Measurements from ENCODE around the gene MYO9B. TPM values are rescaled to one million over a fixed set of nuclear protein-coding genes. Genes with fewer than 3 reads are reported as not detected.
"Not testable (repeated sequence)": the region's sequence is repeated elsewhere in the genome, so short reads cannot be mapped to it uniquely, and the experiment has no call there.

MYO9B gene
- total RNA-seq, 2 donors from 2014 or later, result 112 to 142 TPM

GRCh38 chr19:17163652-17164051, 88.1 kb downstream of the MYO9B start:
- ATAC-seq (no peak), DNase-seq (ENCODE audit: low spot score in 2 of 2) (no peak)
- H3K27ac Mint-ChIP-seq, result peak overlapping the region in 1 of 2 donors; percentile 51
- peaks cover 0 to 5% of the 10 kb centered on the region in 2 donors for H3K9me3 Mint-ChIP-seq
- H3K36me3 Mint-ChIP-seq, result peaks cover 24 to 34% of the 10 kb centered on the region in 2 donors

- DNase-seq (ENCODE audit: low spot score in 2 of 2), result no peak
- Mint-ChIP-seq H3K9me3 (peaks cover 0 to 5% of the 10 kb centered on the region in 2 donors), H3K36me3 (peaks cover 24 to 31% of the 10 kb centered on the region in 2 donors), H3K27ac (peak overlapping the region in 1 of 2 donors; percentile 65)
- ATAC-seq, result no peak
These were observed 89.1 kb downstream of the MYO9B start for GRCh38 chr19:17164639-17165038.

GRCh38 chr19:17165715-17166114, 90.1 kb downstream of the MYO9B start:
- Mint-ChIP-seq H3K36me3 (peaks cover 19 to 29% of the 10 kb centered on the region in 2 donors), H3K27ac (no peak overlapping the region), H3K9me3 (peaks cover 0 to 5% of the 10 kb centered on the region in 2 donors)
- DNase-seq (ENCODE audit: low spot score in 2 of 2) (no peak), ATAC-seq (no peak)

- ATAC-seq, result peak; percentile 47
- peak overlapping the region in 1 of 2 donors; percentile 92 for H3K27ac Mint-ChIP-seq
These were observed 95.1 kb downstream of the MYO9B start for GRCh38 chr19:17170538-17171297.

GRCh38 chr19:17171874-17172273, 96.3 kb downstream of the MYO9B start:
- no peak for ATAC-seq
- Mint-ChIP-seq H3K9me3 (no peaks in the 10 kb centered on the region), H3K36me3 (peaks cover 6 to 17% of the 10 kb centered on the region in 2 donors), H3K27ac (peak overlapping the region in 1 of 2 donors; percentile 92)
- DNase-seq (ENCODE audit: low spot score in 2 of 2), result no peak

More at GRCh38 chr19:17170538-17171297, 95.1 kb downstream of the MYO9B start:
- Mint-ChIP-seq H3K9me3 (no peaks in the 10 kb centered on the region), H3K36me3 (peaks cover 6 to 17% of the 10 kb centered on the region in 2 donors)
- DNase-seq (ENCODE audit: low spot score in 2 of 2), result no peak

GRCh38 chr19:17172624-17173345, 97.2 kb downstream of the MYO9B start:
- Mint-ChIP-seq H3K36me3 (peaks cover 6 to 17% of the 10 kb centered on the region in 2 donors), H3K9me3 (no peaks in the 10 kb centered on the region), H3K27ac (peak overlapping the region; percentile 32 to 51)
- DNase-seq (ENCODE audit: low spot score in 2 of 2) (no peak), ATAC-seq (no peak)

GRCh38 chr19:17178291-17178690, 102.7 kb downstream of the MYO9B start:
- no peak for ATAC-seq
- H3K27ac Mint-ChIP-seq, result no peak overlapping the region
- H3K36me3 Mint-ChIP-seq, result peaks cover 4 to 24% of the 10 kb centered on the region in 2 donors
- no peak for DNase-seq (ENCODE audit: low spot score in 2 of 2)
- H3K9me3 Mint-ChIP-seq, result no peaks in the 10 kb centered on the region

- H3K36me3 Mint-ChIP-seq, result peaks cover 0 to 29% of the 10 kb centered on the region in 2 donors
- no peak for ATAC-seq
These were observed 105.6 kb downstream of the MYO9B start for GRCh38 chr19:17180997-17181702.

GRCh38 chr19:17183271-17183761, 107.7 kb downstream of the MYO9B start:
- no peaks in the 10 kb centered on the region for H3K9me3 Mint-ChIP-seq
- peak overlapping the region; percentile 87 to 97 for H3K27ac Mint-ChIP-seq
- peaks cover 0 to 29% of the 10 kb centered on the region in 2 donors for H3K36me3 Mint-ChIP-seq
- peak in 1 of 2 donors; percentile 27 for DNase-seq (ENCODE audit: low spot score in 2 of 2)
- peak; percentile 20 to 42 for ATAC-seq

More at GRCh38 chr19:17180997-17181702, 105.6 kb downstream of the MYO9B start:
- Mint-ChIP-seq H3K9me3 (no peaks in the 10 kb centered on the region), H3K27ac (peak overlapping the region in 1 of 2 donors; percentile 68)
- no peak for DNase-seq (ENCODE audit: low spot score in 2 of 2)

- no peaks in the 10 kb centered on the region for H3K9me3 Mint-ChIP-seq
- peak in 1 of 2 donors; percentile 20 for DNase-seq (ENCODE audit: low spot score in 2 of 2)
- peaks cover 0 to 29% of the 10 kb centered on the region in 2 donors for H3K36me3 Mint-ChIP-seq
- H3K27ac Mint-ChIP-seq, result peak overlapping the region; percentile 87 to 97
- peak; percentile 47 to 69 for ATAC-seq
These were observed 108.3 kb downstream of the MYO9B start for GRCh38 chr19:17183858-17184321.

- H3K9me3 Mint-ChIP-seq, result no peaks in the 10 kb centered on the region
These were observed 108.8 kb downstream of the MYO9B start for GRCh38 chr19:17184371-17184841.

GRCh38 chr19:17185590-17185989, 110.0 kb downstream of the MYO9B start:
- no peak for ATAC-seq
- Mint-ChIP-seq H3K36me3 (peaks cover 0 to 27% of the 10 kb centered on the region in 2 donors), H3K27ac (peak overlapping the region in 1 of 2 donors; percentile 88), H3K9me3 (no peaks in the 10 kb centered on the region)
- no peak for DNase-seq (ENCODE audit: low spot score in 2 of 2)

More at GRCh38 chr19:17184371-17184841, 108.8 kb downstream of the MYO9B start:
- Mint-ChIP-seq H3K27ac (peak overlapping the region; percentile 87 to 97), H3K36me3 (peaks cover 0 to 29% of the 10 kb centered on the region in 2 donors)
- peak in 1 of 2 donors; percentile 36 for DNase-seq (ENCODE audit: low spot score in 2 of 2)
- ATAC-seq, result peak; percentile 73 to 86

- not testable (repeated sequence) for H3K9me3 Mint-ChIP-seq; ATAC-seq; DNase-seq (ENCODE audit: low spot score in 2 of 2); H3K36me3 Mint-ChIP-seq; H3K27ac Mint-ChIP-seq
These were observed 116.2 kb downstream of the MYO9B start for GRCh38 chr19:17191736-17192135.

GRCh38 chr19:17192751-17193150, 117.2 kb downstream of the MYO9B start:
- no peak for ATAC-seq
- DNase-seq (ENCODE audit: low spot score in 2 of 2), result no peak
- Mint-ChIP-seq H3K27ac (no peak overlapping the region), H3K9me3 (no peaks in the 10 kb centered on the region), H3K36me3 (peaks cover 0 to 7% of the 10 kb centered on the region in 2 donors)

- Mint-ChIP-seq H3K9me3 (no peaks in the 10 kb centered on the region), H3K27ac (peak overlapping the region; percentile 44 to 58), H3K36me3 (peaks cover 0 to 7% of the 10 kb centered on the region in 2 donors)
- DNase-seq (ENCODE audit: low spot score in 2 of 2), result no peak
- no peak for ATAC-seq
These were observed 119.0 kb downstream of the MYO9B start for GRCh38 chr19:17194608-17195007.

- no peaks in the 10 kb centered on the region for H3K9me3 Mint-ChIP-seq
These were observed 119.5 kb downstream of the MYO9B start for GRCh38 chr19:17195106-17195505.

More at GRCh38 chr19:17195106-17195505, 119.5 kb downstream of the MYO9B start:
- DNase-seq (ENCODE audit: low spot score in 2 of 2), result no peak
- Mint-ChIP-seq H3K36me3 (peaks cover 2 to 7% of the 10 kb centered on the region in 2 donors), H3K27ac (peak overlapping the region in 1 of 2 donors; percentile 44)
- no peak for ATAC-seq
